WTC11 (cell line): ENCODE data around the gene LMLN. TPM values are rescaled to one million over a fixed set of nuclear protein-coding genes. Genes with fewer than 3 reads are reported as not detected.

ENCODE experiments used
- ATAC-seq: fragments of 200-7000 bp; cut with Tn5 transposase; 2 replicates; pipeline ENCODE4 v1.10.0; 2021; ENCODE audit warnings: mild to moderate bottlenecking, moderate library complexity
- Bru-seq: library from RNA; stranded (reverse); fragments of 400-500 nt; gene quantifications from one replicate; lab custom pipeline; 2021; lab: Mats Ljungman, UMichigan
- CTCF ChIA-PET: fragments of 300-600 bp; sonication (Branson Sonifier 250); formaldehyde crosslinking; loops from one replicate; lab custom pipeline; 2021; ENCODE audit warnings: antibody characterized with exemption; lab: Charles Lee
- POLR2A ChIA-PET: fragments of 350-600 bp; sonication (Branson Sonifier 250); formaldehyde crosslinking; loops from one replicate; lab custom pipeline; 2021; ENCODE audit warnings: antibody characterized with exemption; lab: Charles Lee
- DNase-seq: peaks from one replicate; pipeline ENCODE4 v3.0.0; 2021; ENCODE audit warnings: low spot score
- H3K27ac Mint-ChIP-seq: 2 replicates; pipeline ENCODE4 v1.8.0; 2021; ENCODE audit warnings: mixed read lengths
- H3K27me3 Mint-ChIP-seq: 2 replicates; pipeline ENCODE4 v1.8.0; 2021; ENCODE audit warnings: low read depth, mild to moderate bottlenecking, moderate library complexity, mixed read lengths
- H3K36me3 Mint-ChIP-seq: 2 replicates; pipeline ENCODE4 v1.8.0; 2021; ENCODE audit warnings: mixed read lengths
- H3K4me1 Mint-ChIP-seq: 2 replicates; pipeline ENCODE4 v1.8.0; 2022; ENCODE audit warnings: mixed read lengths
- H3K4me3 Mint-ChIP-seq: 2 replicates; pipeline ENCODE4 v1.8.0; 2021; ENCODE audit warnings: mild to moderate bottlenecking, moderate library complexity, mixed read lengths
- H3K9me3 Mint-ChIP-seq: 2 replicates; pipeline ENCODE4 v1.8.0; 2021; ENCODE audit warnings: mixed read lengths
- CTCF ChIP-seq: fragments of 200-600 bp; IDR thresholded peaks from 2 replicates; pipeline ENCODE4 v1.8.0; 2022; ENCODE audit warnings: antibody characterized with exemption
- E2F5 ChIP-seq: sonication (generic); formaldehyde crosslinking; IDR thresholded peaks from 2 replicates; pipeline ENCODE4 v1.8.1; 2022; ENCODE audit warnings: mild to moderate bottlenecking, moderate library complexity, missing genetic modification reagents
- ELF4 ChIP-seq: sonication (generic); formaldehyde crosslinking; IDR thresholded peaks from 2 replicates; pipeline ENCODE4 v1.8.1; 2022; ENCODE audit warnings: low read depth, mild to moderate bottlenecking, moderate library complexity, missing genetic modification reagents
- FOXJ3 ChIP-seq: sonication (generic); formaldehyde crosslinking; IDR thresholded peaks from 2 replicates; pipeline ENCODE4 v1.9.0; 2021; ENCODE audit warnings: missing genetic modification reagents, mild to moderate bottlenecking, borderline replicate concordance
- FOXP1 ChIP-seq: sonication (generic); formaldehyde crosslinking; IDR thresholded peaks from 2 replicates; pipeline ENCODE4 v1.8.0; 2022; ENCODE audit warnings: missing genetic modification reagents, mild to moderate bottlenecking, moderate library complexity, borderline replicate concordance
- IRF1 ChIP-seq: sonication (generic); formaldehyde crosslinking; IDR thresholded peaks from 2 replicates; pipeline ENCODE4 v1.8.0; 2023; ENCODE audit warnings: missing genetic modification reagents
- IRF2 ChIP-seq: sonication (generic); formaldehyde crosslinking; IDR thresholded peaks from 2 replicates; pipeline ENCODE4 v1.8.0; 2022; ENCODE audit warnings: low read depth, missing genetic modification reagents, borderline replicate concordance
- JUN ChIP-seq: sonication (generic); formaldehyde crosslinking; IDR thresholded peaks from 2 replicates; pipeline ENCODE4 v1.8.0; 2023; ENCODE audit warnings: mild to moderate bottlenecking, missing genetic modification reagents
- KAT7 ChIP-seq: sonication (generic); formaldehyde crosslinking; IDR thresholded peaks from 2 replicates; pipeline ENCODE4 v1.8.1; 2023; ENCODE audit warnings: missing genetic modification reagents, mild to moderate bottlenecking, borderline replicate concordance
- MAX ChIP-seq: sonication (generic); formaldehyde crosslinking; IDR thresholded peaks from 2 replicates; pipeline ENCODE4 v1.8.0; 2022; ENCODE audit warnings: mild to moderate bottlenecking, missing genetic modification reagents
- MYBL2 ChIP-seq: sonication (generic); formaldehyde crosslinking; IDR thresholded peaks from 2 replicates; pipeline ENCODE4 v1.8.1; 2023; ENCODE audit warnings: mild to moderate bottlenecking, moderate library complexity, missing genetic modification reagents
- PREB ChIP-seq: sonication (generic); formaldehyde crosslinking; IDR thresholded peaks from 2 replicates; pipeline ENCODE4 v1.8.1; 2022; ENCODE audit warnings: mild to moderate bottlenecking, missing genetic modification reagents, moderate library complexity, borderline replicate concordance
- TEAD1 ChIP-seq: sonication (generic); formaldehyde crosslinking; IDR thresholded peaks from 2 replicates; pipeline ENCODE4 v1.8.0; 2022; ENCODE audit warnings: mild to moderate bottlenecking, missing genetic modification reagents
- USF1 ChIP-seq: sonication (generic); formaldehyde crosslinking; IDR thresholded peaks from 2 replicates; pipeline ENCODE4 v1.8.0; 2022; ENCODE audit warnings: mild to moderate bottlenecking, missing genetic modification reagents
- USF2 ChIP-seq: sonication (generic); formaldehyde crosslinking; IDR thresholded peaks from 2 replicates; pipeline ENCODE4 v1.8.1; 2023; ENCODE audit warnings: mild to moderate bottlenecking, missing genetic modification reagents, moderate library complexity
- ZBTB43 ChIP-seq: sonication (generic); formaldehyde crosslinking; IDR thresholded peaks from 2 replicates; pipeline ENCODE4 v1.8.1; 2023; ENCODE audit warnings: mild to moderate bottlenecking, missing genetic modification reagents
- ZNF232 ChIP-seq: sonication (generic); formaldehyde crosslinking; IDR thresholded peaks from 2 replicates; pipeline ENCODE4 v1.8.0; 2022; ENCODE audit warnings: mild to moderate bottlenecking, missing genetic modification reagents
- ZNF532 ChIP-seq: fragments of 250-450 bp; sonication (Bioruptor Pico); IDR thresholded peaks from 2 replicates; pipeline ENCODE4 v1.9.0; 2021; ENCODE audit warnings: mild to moderate bottlenecking, borderline replicate concordance
- long read RNA-seq, 3 experiments: library from RNA in 1 of 3; library from capped mRNA in 1 of 3; library from polyadenylated mRNA in 1 of 3; unstranded in 2 of 3; stranded (forward) in 1 of 3; transcript quantifications; one replicate each; pipeline ENCODE4 v2.0.0, GENCODE V29; 2021
- total RNA-seq: library from RNA; stranded (reverse); gene quantifications from 3 replicates; pipeline ENCODE4 v1.2.3, GENCODE V29; 2021

The LMLN gene
- total RNA-seq (3.6 to 5.2 TPM (median 4.2 TPM) in 3 replicates), Bru-seq, nascent RNA (percentile 40 among the genes with signal in this experiment)
- long read RNA-seq, experiment 1, partial matches to known transcripts, result 4 of 9 reads
- long read RNA-seq, experiment 1, other reads (novel, unspliced or antisense), result 4 of 9 reads
- long read RNA-seq, experiment 2, partial matches to known transcripts, result 2 of 8 reads
- long read RNA-seq, experiment 2, other reads (novel, unspliced or antisense), result 6 of 8 reads
- long read RNA-seq, experiment 3, partial matches to known transcripts, result 1 of 1 reads
- long read RNA-seq, experiment 3, other reads (novel, unspliced or antisense), result 0 of 1 reads

- ATAC-seq (peak; percentile 78), DNase-seq (peak; percentile 92)
- peak within 1 kb of the TSS; percentile 79 for H3K4me3 Mint-ChIP-seq
- H3K9me3 Mint-ChIP-seq, result peaks cover 3% of the 10 kb centered on the region; the same call in 1 of the 2 replicates
- CTCF ChIA-PET, result no interaction called here
- peak within 1 kb of the TSS; percentile 85; the same call in 1 of the 2 replicates for H3K27ac Mint-ChIP-seq
- peaks cover 28% of the 10 kb centered on the region for H3K4me1 Mint-ChIP-seq
- POLR2A ChIA-PET, result no interaction called here
- peaks cover 13% of the 10 kb centered on the region for H3K36me3 Mint-ChIP-seq
- H3K27me3 Mint-ChIP-seq, result peaks cover 14% of the 10 kb centered on the region
- 0 out of 2 replicates have a peak, but pooled peaks have one; percentile 38 for TF ChIP-seq JUN
- TF ChIP-seq MYBL2 (CRISPR knock-in tag), result 0 out of 2 replicates have a peak, but pooled peaks have one; percentile 36
- peak; percentile 92 for TF ChIP-seq USF1 (CRISPR knock-in tag)
- no peak for TF ChIP-seq FOXJ3 (CRISPR knock-in tag)
- no peak for TF ChIP-seq ELF4
- TF ChIP-seq IRF2 (CRISPR knock-in tag), result no peak
- peak; percentile 93 for TF ChIP-seq MAX (CRISPR knock-in tag)
- no peak for TF ChIP-seq PREB (CRISPR knock-in tag)
- peak; percentile 75 for TF ChIP-seq TEAD1 (CRISPR knock-in tag)
- TF ChIP-seq E2F5, result peak; percentile 81; the same call in 1 of the 2 replicates
- TF ChIP-seq FOXP1 (CRISPR knock-in tag), result peak; percentile 66; the same call in 1 of the 2 replicates
- TF ChIP-seq ZBTB43, result 0 out of 2 replicates have a peak, but pooled peaks have one; percentile 13
- no peak for TF ChIP-seq ZNF532 (CRISPR knock-in tag)
- TF ChIP-seq USF2 (CRISPR knock-in tag), result peak; percentile 90
- 0 out of 2 replicates have a peak, but pooled peaks have one; percentile 34 for TF ChIP-seq ZNF232
- no peak for TF ChIP-seq CTCF
- TF ChIP-seq KAT7 (CRISPR knock-in tag), result 0 out of 2 replicates have a peak, but pooled peaks have one; percentile 47
- no peak for TF ChIP-seq IRF1 (CRISPR knock-in tag)
Observed at GRCh38 chr3:197959891-197960693, at the start of gene LMLN. TSS of gene LMLN (plus strand) at chr3:197960217. CDS start at chr3:197960246, 29 bp downstream.
